Keratinocyte (primary cell): ENCODE data around the gene ABTB1.

Experiments used
- EZH2 ChIP-seq: IDR thresholded peaks from one replicate; pipeline ENCODE4 v1.6.1; 2012; ENCODE audit warnings: inconsistent platforms, mild to moderate bottlenecking, low read length, moderate library complexity
- TF ChIP-seq, protein P1 (sequence below), 3 experiments: IDR thresholded peaks in 1 of 3; conservative IDR thresholded peaks in 1 of 3; optimal IDR thresholded peaks in 1 of 3; 2 replicates in 2 of 3; 3 replicates in 1 of 3; pipeline versions ENCODE3 to v1.5.1; 2011; ENCODE audit warnings: low read length in 3 of 3, mild to moderate bottlenecking in 3 of 3, moderate library complexity in 2 of 3, control low read depth in 1 of 3, inconsistent platforms in 1 of 3; ENCODE audit not compliant: insufficient read depth in 2 of 3; ENCODE audit errors: extremely low read depth in 1 of 3

DNA sequence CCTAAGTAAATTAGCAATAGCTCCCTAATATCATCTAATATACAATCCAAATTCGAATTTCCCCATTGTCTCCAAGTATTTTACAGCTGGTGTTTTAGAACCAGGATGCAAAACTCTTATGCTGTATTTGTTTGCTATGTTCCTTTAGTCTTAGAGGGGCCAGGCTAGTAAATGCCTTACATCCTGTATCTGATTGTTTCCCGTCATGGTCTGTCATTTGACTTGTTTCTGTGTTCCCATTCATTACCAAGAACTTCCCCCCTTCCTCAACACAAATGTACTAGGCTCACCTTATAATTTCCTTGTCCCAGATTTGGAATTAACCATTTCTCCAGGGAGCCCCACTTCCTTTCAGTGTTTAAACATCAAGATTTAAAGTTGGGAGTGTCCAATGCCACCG lies 54.1 kb downstream of the ABTB1 start:
- TF ChIP-seq, protein P1, sequence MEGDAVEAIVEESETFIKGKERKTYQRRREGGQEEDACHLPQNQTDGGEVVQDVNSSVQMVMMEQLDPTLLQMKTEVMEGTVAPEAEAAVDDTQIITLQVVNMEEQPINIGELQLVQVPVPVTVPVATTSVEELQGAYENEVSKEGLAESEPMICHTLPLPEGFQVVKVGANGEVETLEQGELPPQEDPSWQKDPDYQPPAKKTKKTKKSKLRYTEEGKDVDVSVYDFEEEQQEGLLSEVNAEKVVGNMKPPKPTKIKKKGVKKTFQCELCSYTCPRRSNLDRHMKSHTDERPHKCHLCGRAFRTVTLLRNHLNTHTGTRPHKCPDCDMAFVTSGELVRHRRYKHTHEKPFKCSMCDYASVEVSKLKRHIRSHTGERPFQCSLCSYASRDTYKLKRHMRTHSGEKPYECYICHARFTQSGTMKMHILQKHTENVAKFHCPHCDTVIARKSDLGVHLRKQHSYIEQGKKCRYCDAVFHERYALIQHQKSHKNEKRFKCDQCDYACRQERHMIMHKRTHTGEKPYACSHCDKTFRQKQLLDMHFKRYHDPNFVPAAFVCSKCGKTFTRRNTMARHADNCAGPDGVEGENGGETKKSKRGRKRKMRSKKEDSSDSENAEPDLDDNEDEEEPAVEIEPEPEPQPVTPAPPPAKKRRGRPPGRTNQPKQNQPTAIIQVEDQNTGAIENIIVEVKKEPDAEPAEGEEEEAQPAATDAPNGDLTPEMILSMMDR (optimal IDR thresholded peaks at IDR 0.05 in 1 of 3, IDR thresholded peaks at IDR 0.05 in 1 of 3, conservative IDR thresholded peaks at IDR 0.05 in 1 of 3; ENCODE audit: extremely low read depth in 1 of 3, insufficient read depth in 2 of 3, low read length in 3 of 3), result no peak
- TF ChIP-seq EZH2, result no peak
